Loucy (cell line): ENCODE results near the gene RGMA.

Source experiments
- H2AFZ ChIP-seq: fragments of 200-600 bp; sonication (generic); 2 replicates; pipeline ENCODE4 v1.6.0; 2016; ENCODE audit warnings: antibody characterized with exemption, mild to moderate bottlenecking, low read length, moderate library complexity
- H3F3A ChIP-seq: fragments of 200-600 bp; 2 replicates; pipeline ENCODE4 v1.6.0; 2016; ENCODE audit warnings: antibody characterized with exemption, low read depth, mild to moderate bottlenecking
- H3K27me3 ChIP-seq: fragments of 200-600 bp; sonication (generic); 2 replicates; pipeline ENCODE4 v1.6.1; 2014; ENCODE audit warnings: low read length, mild to moderate bottlenecking; ENCODE audit not compliant: insufficient read depth, poor library complexity, severe bottlenecking
- H3K36me3 ChIP-seq: fragments of 200-600 bp; sonication (generic); 2 replicates; pipeline ENCODE4 v1.6.1; 2016; ENCODE audit warnings: low read length; ENCODE audit not compliant: insufficient read depth
- H3K4me1 ChIP-seq: fragments of 200-600 bp; sonication (generic); 2 replicates; pipeline ENCODE4 v1.5.1; 2014; ENCODE audit warnings: low read length, mild to moderate bottlenecking; ENCODE audit not compliant: insufficient read depth, poor library complexity, severe bottlenecking
- H3K4me2 ChIP-seq: fragments of 200-600 bp; sonication (generic); 2 replicates; pipeline ENCODE4 v1.6.0; 2014; ENCODE audit warnings: antibody characterized with exemption, low read length, low read depth, mild to moderate bottlenecking; ENCODE audit not compliant: poor library complexity, severe bottlenecking
- H3K4me3 ChIP-seq: fragments of 200-600 bp; sonication (generic); 2 replicates; pipeline ENCODE4 v1.5.1; 2014; ENCODE audit warnings: low read length, mild to moderate bottlenecking, mixed read lengths; ENCODE audit not compliant: poor library complexity, severe bottlenecking
- H3K79me2 ChIP-seq: fragments of 200-600 bp; sonication (generic); 2 replicates; pipeline ENCODE4 v1.6.1; 2014; ENCODE audit warnings: low read length; ENCODE audit not compliant: insufficient read depth
- H3K9ac ChIP-seq: fragments of 200-600 bp; sonication (generic); 2 replicates; pipeline ENCODE4 v1.6.0; 2014; ENCODE audit warnings: mild to moderate bottlenecking, low read depth, low read length, moderate library complexity; ENCODE audit not compliant: poor library complexity, severe bottlenecking
- H3K9me2 ChIP-seq: fragments of 200-600 bp; sonication (generic); replicated peaks from 2 replicates; pipeline ENCODE4 v1.6.1; 2016; ENCODE audit warnings: low read depth, low read length, mixed read lengths
- H3K9me3 ChIP-seq: fragments of 200-600 bp; sonication (generic); 2 replicates; pipeline ENCODE4 v1.6.1; 2014; ENCODE audit warnings: mild to moderate bottlenecking, antibody characterized with exemption, low read length, low read depth; ENCODE audit not compliant: insufficient read depth
- H4K20me1 ChIP-seq: fragments of 200-600 bp; sonication (generic); 2 replicates; pipeline ENCODE4 v1.6.0; 2014; ENCODE audit warnings: antibody characterized with exemption, low read length, mild to moderate bottlenecking; ENCODE audit not compliant: insufficient read depth, poor library complexity, severe bottlenecking
- CTCF ChIP-seq: fragments of 200-600 bp; sonication (generic); conservative IDR thresholded peaks from 2 replicates; pipeline ENCODE4 v1.5.1; 2014; ENCODE audit warnings: mild to moderate bottlenecking, antibody characterized with exemption, low read length
- EZH2phosphoT487 ChIP-seq: fragments of 200-600 bp; IDR thresholded peaks from 2 replicates; pipeline ENCODE4 v1.6.1; 2018; ENCODE audit warnings: antibody characterized with exemption, mild to moderate bottlenecking, moderate library complexity, borderline replicate concordance

RGMA gene

GRCh38 chr15:93007994-93008393 lies 81.0 kb downstream of the RGMA start:
- Histone ChIP-seq H3F3A (no peaks in the 10 kb centered on the region), H4K20me1 (no peaks in the 10 kb centered on the region), H3K79me2 (no peaks in the 10 kb centered on the region), H3K4me2 (no peak overlapping the region), H3K9ac (no peak overlapping the region), H3K4me1 (no peaks in the 10 kb centered on the region), H3K9me3 (no peaks in the 10 kb centered on the region), H3K9me2 (no peaks in the 10 kb centered on the region), H3K27me3 (no peaks in the 10 kb centered on the region), H3K4me3 (no peak overlapping the region), H3K36me3 (peaks cover 89% of the 10 kb centered on the region), H2AFZ (no peak overlapping the region)
- TF ChIP-seq EZH2phosphoT487 (no peak), CTCF (no peak)

GRCh38 chr15:93005133-93005532 lies 83.9 kb downstream of the RGMA start:
- no peaks in the 10 kb centered on the region for H3F3A ChIP-seq
- no peaks in the 10 kb centered on the region for H3K4me1 ChIP-seq
- no peak overlapping the region for H3K4me2 ChIP-seq
- H2AFZ ChIP-seq, result no peak overlapping the region
- no peaks in the 10 kb centered on the region for H3K27me3 ChIP-seq
- H3K4me3 ChIP-seq, result no peak overlapping the region
- H3K9ac ChIP-seq, result no peak overlapping the region
- H3K9me2 ChIP-seq, result no peaks in the 10 kb centered on the region
- H3K9me3 ChIP-seq, result no peaks in the 10 kb centered on the region
- no peaks in the 10 kb centered on the region for H4K20me1 ChIP-seq
- H3K36me3 ChIP-seq, result peaks cover 88% of the 10 kb centered on the region
- no peak for TF ChIP-seq CTCF
- no peak for TF ChIP-seq EZH2phosphoT487
- H3K79me2 ChIP-seq, result no peaks in the 10 kb centered on the region

- Histone ChIP-seq H3K4me2 (no peak overlapping the region), H3K9ac (no peak overlapping the region), H2AFZ (no peak overlapping the region), H3F3A (no peaks in the 10 kb centered on the region), H3K9me3 (no peaks in the 10 kb centered on the region), H3K4me1 (no peaks in the 10 kb centered on the region), H3K4me3 (no peak overlapping the region), H3K9me2 (no peaks in the 10 kb centered on the region), H4K20me1 (no peaks in the 10 kb centered on the region), H3K36me3 (peaks cover 89% of the 10 kb centered on the region), H3K79me2 (no peaks in the 10 kb centered on the region), H3K27me3 (no peaks in the 10 kb centered on the region)
- no peak for TF ChIP-seq EZH2phosphoT487
- TF ChIP-seq CTCF, result peak; percentile 40
Measured at GRCh38 chr15:93001881-93002280, 87.1 kb downstream of the RGMA start.
